Smooth muscle cell (in vitro differentiated cells): ENCODE data around the gene UNC79. TPM values are rescaled to one million over a fixed set of nuclear protein-coding genes. Genes with fewer than 3 reads are reported as not detected.

Source experiments
- DNase-seq: peaks from one replicate; lab custom pipeline; 2025; ENCODE audit not compliant: unreplicated experiment; lab: John Stamatoyannopoulos, UW
- H2AFZ ChIP-seq: fragments of 200-600 bp; sonication (generic); 2 replicates; pipeline ENCODE4 v1.6.0; 2016; ENCODE audit warnings: antibody characterized with exemption, low read depth, mild to moderate bottlenecking
- H3F3A ChIP-seq: fragments of 200-600 bp; sonication (generic); 2 replicates; pipeline ENCODE4 v1.6.0; 2017; ENCODE audit warnings: antibody characterized with exemption, low read depth
- H3K27ac ChIP-seq: fragments of 200-600 bp; sonication (generic); 2 replicates; pipeline ENCODE4 v1.5.1; 2016; ENCODE audit warnings: low read depth, mild to moderate bottlenecking
- H3K27me3 ChIP-seq: fragments of 200-600 bp; sonication (generic); 2 replicates; pipeline ENCODE4 v1.6.1; 2016; ENCODE audit warnings: low read depth, mild to moderate bottlenecking
- H3K36me3 ChIP-seq: fragments of 200-600 bp; sonication (generic); 2 replicates; pipeline ENCODE4 v1.5.1; 2016; ENCODE audit warnings: low read depth
- H3K4me1 ChIP-seq: fragments of 200-600 bp; sonication (generic); 2 replicates; pipeline ENCODE4 v1.5.1; 2016; ENCODE audit warnings: low read depth
- H3K4me2 ChIP-seq: fragments of 200-600 bp; sonication (generic); 2 replicates; pipeline ENCODE4 v1.6.0; 2016; ENCODE audit warnings: mild to moderate bottlenecking
- H3K4me3 ChIP-seq: fragments of 200-600 bp; sonication (generic); 2 replicates; pipeline ENCODE4 v1.5.1; 2016; ENCODE audit warnings: mild to moderate bottlenecking
- H3K79me2 ChIP-seq: fragments of 200-600 bp; sonication (generic); 2 replicates; pipeline ENCODE4 v1.6.0; 2016; ENCODE audit warnings: low read depth, mild to moderate bottlenecking
- H3K9ac ChIP-seq: fragments of 200-600 bp; sonication (generic); 2 replicates; pipeline ENCODE4 v1.6.0; 2016; ENCODE audit warnings: low read depth
- H3K9me3 ChIP-seq: fragments of 200-600 bp; sonication (generic); replicated peaks from 2 replicates; pipeline ENCODE4 v1.5.1; 2016; ENCODE audit warnings: low read depth
- H4K20me1 ChIP-seq: fragments of 200-600 bp; sonication (generic); 2 replicates; pipeline ENCODE4 v1.6.0; 2016; ENCODE audit warnings: low read depth
- WGBS: methylation state at CpG from one replicate; pipeline ENCODE4 v1.1.7; 2016; ENCODE audit warnings: low lambda C conversion rate; 5-methylcytosine and 5-hydroxymethylcytosine counted together
- polyA plus RNA-seq: library from polyadenylated mRNA; unstranded; fragments of >200 nt; fragmentation: Nextera tagmentation; extraction: Ambion mirVana; gene quantifications from 2 replicates; pipeline ENCODE4 v1.2.1, GENCODE V29; 2016
- total RNA-seq: library from RNA; depleted of rRNA; stranded (reverse); fragments of >200 nt; gene quantifications from 2 replicates; pipeline ENCODE4 v1.2.3, GENCODE V29; 2014
- TF ChIP-seq, protein P1 (sequence below): fragments of 200-600 bp; sonication (generic); IDR thresholded peaks from 2 replicates; pipeline ENCODE4 v1.5.1; 2017; ENCODE audit warnings: borderline replicate concordance, mild to moderate bottlenecking, antibody characterized with exemption; ENCODE audit not compliant: insufficient read depth, poor library complexity, severe bottlenecking

Gene UNC79
- total and polyA plus RNA-seq, 2 experiments from 2014 or later, result 0.06 to 0.36 TPM

GRCh38 chr14:93706360-93706955 lies 275.7 kb downstream of the UNC79 start:
- Histone ChIP-seq H3K9me3 (no peaks in the 10 kb centered on the region), H4K20me1 (no peaks in the 10 kb centered on the region), H3K9ac (no peak overlapping the region), H3K79me2 (no peaks in the 10 kb centered on the region), H3K4me2 (no peak overlapping the region), H3K4me3 (no peak overlapping the region), H3K4me1 (no peaks in the 10 kb centered on the region), H2AFZ (no peak overlapping the region), H3F3A (no peaks in the 10 kb centered on the region), H3K36me3 (no peaks in the 10 kb centered on the region), H3K27ac (no peak overlapping the region), H3K27me3 (no peaks in the 10 kb centered on the region)
- TF ChIP-seq, protein P1, sequence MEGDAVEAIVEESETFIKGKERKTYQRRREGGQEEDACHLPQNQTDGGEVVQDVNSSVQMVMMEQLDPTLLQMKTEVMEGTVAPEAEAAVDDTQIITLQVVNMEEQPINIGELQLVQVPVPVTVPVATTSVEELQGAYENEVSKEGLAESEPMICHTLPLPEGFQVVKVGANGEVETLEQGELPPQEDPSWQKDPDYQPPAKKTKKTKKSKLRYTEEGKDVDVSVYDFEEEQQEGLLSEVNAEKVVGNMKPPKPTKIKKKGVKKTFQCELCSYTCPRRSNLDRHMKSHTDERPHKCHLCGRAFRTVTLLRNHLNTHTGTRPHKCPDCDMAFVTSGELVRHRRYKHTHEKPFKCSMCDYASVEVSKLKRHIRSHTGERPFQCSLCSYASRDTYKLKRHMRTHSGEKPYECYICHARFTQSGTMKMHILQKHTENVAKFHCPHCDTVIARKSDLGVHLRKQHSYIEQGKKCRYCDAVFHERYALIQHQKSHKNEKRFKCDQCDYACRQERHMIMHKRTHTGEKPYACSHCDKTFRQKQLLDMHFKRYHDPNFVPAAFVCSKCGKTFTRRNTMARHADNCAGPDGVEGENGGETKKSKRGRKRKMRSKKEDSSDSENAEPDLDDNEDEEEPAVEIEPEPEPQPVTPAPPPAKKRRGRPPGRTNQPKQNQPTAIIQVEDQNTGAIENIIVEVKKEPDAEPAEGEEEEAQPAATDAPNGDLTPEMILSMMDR, result no peak
- 86% methylated on average over 21 of the region's 21 CpGs for WGBS
- no peak for DNase-seq

- no peak for DNase-seq
- H3K27ac ChIP-seq, result no peak overlapping the region
- H4K20me1 ChIP-seq, result no peaks in the 10 kb centered on the region
- no peak overlapping the region for H3K4me3 ChIP-seq
- no peak overlapping the region for H2AFZ ChIP-seq
- TF ChIP-seq, protein P1, result no peak
- H3K9me3 ChIP-seq, result no peaks in the 10 kb centered on the region
- no peaks in the 10 kb centered on the region for H3K36me3 ChIP-seq
- H3K4me2 ChIP-seq, result no peak overlapping the region
- no peaks in the 10 kb centered on the region for H3F3A ChIP-seq
- H3K79me2 ChIP-seq, result no peaks in the 10 kb centered on the region
- H3K27me3 ChIP-seq, result no peaks in the 10 kb centered on the region
- H3K9ac ChIP-seq, result no peak overlapping the region
- H3K4me1 ChIP-seq, result peaks cover 2% of the 10 kb centered on the region
- 89% methylated on average over 3 of the region's 3 CpGs for WGBS
Observed at GRCh38 chr14:93707475-93707874, 276.7 kb downstream of the UNC79 start.

- no peak overlapping the region for H3K4me2 ChIP-seq
- no peaks in the 10 kb centered on the region for H3F3A ChIP-seq
- no peak overlapping the region for H2AFZ ChIP-seq
- peaks cover 4% of the 10 kb centered on the region for H3K4me1 ChIP-seq
- no peak for DNase-seq
- no peak overlapping the region for H3K27ac ChIP-seq
- no peaks in the 10 kb centered on the region for H3K9me3 ChIP-seq
- no peaks in the 10 kb centered on the region for H3K79me2 ChIP-seq
- H4K20me1 ChIP-seq, result no peaks in the 10 kb centered on the region
- TF ChIP-seq, protein P1, result no peak
- H3K27me3 ChIP-seq, result no peaks in the 10 kb centered on the region
- no peak overlapping the region for H3K9ac ChIP-seq
- no peak overlapping the region for H3K4me3 ChIP-seq
- WGBS, result 84% methylated on average over 6 of the region's 6 CpGs
- H3K36me3 ChIP-seq, result no peaks in the 10 kb centered on the region
Observed at GRCh38 chr14:93708311-93708734, 277.6 kb downstream of the UNC79 start.

DNA sequence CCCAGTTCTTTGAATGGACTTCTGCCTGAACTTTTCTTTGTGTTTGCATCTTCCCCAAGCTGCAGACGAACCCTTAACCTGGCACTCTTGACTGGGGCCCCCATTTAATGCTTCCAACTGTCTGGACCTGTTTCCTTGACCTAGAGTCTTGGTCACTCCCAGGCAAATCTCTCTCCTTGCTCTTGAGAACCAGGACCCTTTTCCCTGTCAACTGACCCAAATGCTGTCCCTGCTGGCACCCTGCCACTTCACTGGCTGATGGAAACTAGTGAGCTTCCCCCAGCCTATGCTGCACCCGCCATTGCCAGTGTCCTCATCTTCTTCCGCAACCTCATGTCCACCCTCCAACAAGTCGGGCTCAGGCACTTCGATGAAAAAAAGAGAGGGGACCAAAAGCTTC lies 278.1 kb downstream of the UNC79 start:
- 93% methylated on average over 5 of the region's 5 CpGs for WGBS

More for the DNA sequence above, 278.1 kb downstream of the UNC79 start:
- Histone ChIP-seq H3K9me3 (no peaks in the 10 kb centered on the region), H4K20me1 (no peaks in the 10 kb centered on the region), H2AFZ (no peak overlapping the region), H3F3A (no peaks in the 10 kb centered on the region), H3K9ac (no peak overlapping the region), H3K79me2 (no peaks in the 10 kb centered on the region), H3K36me3 (no peaks in the 10 kb centered on the region), H3K4me1 (peaks cover 4% of the 10 kb centered on the region), H3K27me3 (no peaks in the 10 kb centered on the region), H3K4me3 (no peak overlapping the region), H3K4me2 (no peak overlapping the region), H3K27ac (no peak overlapping the region)
- no peak for DNase-seq
- TF ChIP-seq, protein P1, result no peak
